PC-9 (cell line): ENCODE results near the gene MORF4L2.

Experiments
- EZH2 ChIP-seq: fragments of 200-600 bp; sonication (generic); IDR thresholded peaks from 2 replicates; pipeline ENCODE4 v1.8.0; 2017; ENCODE audit warnings: antibody characterized with exemption, low read depth
- TF ChIP-seq, protein P1 (sequence below): fragments of 200-600 bp; sonication (generic); conservative IDR thresholded peaks from 2 replicates; pipeline ENCODE4 v1.6.1; 2017; ENCODE audit warnings: mixed run types, antibody characterized with exemption, mild to moderate bottlenecking, moderate library complexity

DNA sequence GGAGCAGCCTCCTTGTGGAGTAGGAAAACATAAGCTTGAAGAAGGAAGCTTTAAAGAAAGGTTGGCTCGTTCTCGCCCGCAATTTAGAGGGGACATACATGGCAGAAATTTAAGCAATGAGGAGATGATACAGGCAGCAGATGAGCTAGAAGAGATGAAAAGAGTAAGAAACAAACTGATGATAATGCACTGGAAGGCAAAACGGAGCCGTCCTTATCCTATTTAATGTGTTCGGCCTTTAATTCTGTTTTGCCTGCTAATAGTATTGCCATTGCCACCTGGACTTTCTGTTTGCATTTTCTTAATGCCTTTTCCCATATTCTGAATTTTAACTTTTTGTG is 56.4 kb downstream of the MORF4L2 start:
- TF ChIP-seq, protein P1, sequence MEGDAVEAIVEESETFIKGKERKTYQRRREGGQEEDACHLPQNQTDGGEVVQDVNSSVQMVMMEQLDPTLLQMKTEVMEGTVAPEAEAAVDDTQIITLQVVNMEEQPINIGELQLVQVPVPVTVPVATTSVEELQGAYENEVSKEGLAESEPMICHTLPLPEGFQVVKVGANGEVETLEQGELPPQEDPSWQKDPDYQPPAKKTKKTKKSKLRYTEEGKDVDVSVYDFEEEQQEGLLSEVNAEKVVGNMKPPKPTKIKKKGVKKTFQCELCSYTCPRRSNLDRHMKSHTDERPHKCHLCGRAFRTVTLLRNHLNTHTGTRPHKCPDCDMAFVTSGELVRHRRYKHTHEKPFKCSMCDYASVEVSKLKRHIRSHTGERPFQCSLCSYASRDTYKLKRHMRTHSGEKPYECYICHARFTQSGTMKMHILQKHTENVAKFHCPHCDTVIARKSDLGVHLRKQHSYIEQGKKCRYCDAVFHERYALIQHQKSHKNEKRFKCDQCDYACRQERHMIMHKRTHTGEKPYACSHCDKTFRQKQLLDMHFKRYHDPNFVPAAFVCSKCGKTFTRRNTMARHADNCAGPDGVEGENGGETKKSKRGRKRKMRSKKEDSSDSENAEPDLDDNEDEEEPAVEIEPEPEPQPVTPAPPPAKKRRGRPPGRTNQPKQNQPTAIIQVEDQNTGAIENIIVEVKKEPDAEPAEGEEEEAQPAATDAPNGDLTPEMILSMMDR = peak; percentile 56; the same call in 1 of the 2 replicates
- no peak for TF ChIP-seq EZH2
